Kidney epithelial cell (primary cell): ENCODE results near the gene KRT6C. TPM values are rescaled to one million over a fixed set of nuclear protein-coding genes. Genes with fewer than 3 reads are reported as not detected.

Experiments used
- DNase-seq: peaks from one replicate; pipeline ENCODE4 v3.0.0-alpha.2; 2010; ENCODE audit warnings: low read depth
- H3K27me3 ChIP-seq: 2 replicates; pipeline ENCODE4 v1.6.0; 2011; ENCODE audit warnings: low read length; ENCODE audit not compliant: control insufficient read depth, insufficient read depth
- H3K36me3 ChIP-seq: 2 replicates; pipeline ENCODE4 v1.5.1; 2011; ENCODE audit warnings: low read length; ENCODE audit not compliant: control insufficient read depth, insufficient read depth
- H3K4me3 ChIP-seq: 2 replicates; pipeline ENCODE4 v1.5.1; 2011; ENCODE audit warnings: low read depth, mild to moderate bottlenecking, control low read depth, low read length
- CTCF ChIP-seq: IDR thresholded peaks from 2 replicates; pipeline ENCODE4 v1.5.1; 2011; ENCODE audit warnings: mild to moderate bottlenecking, moderate library complexity, low read length, control low read depth, inconsistent platforms; ENCODE audit not compliant: insufficient read depth, poor library complexity, severe bottlenecking
- total RNA-seq: library from RNA; depleted of rRNA; stranded (reverse); fragments of >200 nt; gene quantifications from 2 replicates; pipeline ENCODE4 v1.2.3, GENCODE V29; 2015

The KRT6C gene
- total RNA-seq, 1 donor from 2014 or later = not detected

- no peak for DNase-seq
Observed at GRCh38 chr12:52436000-52436827, 37.4 kb downstream of the KRT6C start.

GRCh38 chr12:52435659-52435999, 38.0 kb downstream of the KRT6C start:
- Histone ChIP-seq H3K27me3 (no peaks in the 10 kb centered on the region), H3K36me3 (no peaks in the 10 kb centered on the region), H3K4me3 (no peak overlapping the region)
- TF ChIP-seq CTCF = no peak
- no peak for DNase-seq

More at GRCh38 chr12:52436000-52436827, 37.4 kb downstream of the KRT6C start:
- H3K27me3 ChIP-seq = no peaks in the 10 kb centered on the region
- no peak for TF ChIP-seq CTCF
- no peaks in the 10 kb centered on the region for H3K36me3 ChIP-seq
- no peak overlapping the region for H3K4me3 ChIP-seq

GRCh38 chr12:52434760-52435530, 38.7 kb downstream of the KRT6C start:
- TF ChIP-seq CTCF = no peak
- no peak overlapping the region for H3K4me3 ChIP-seq
- no peaks in the 10 kb centered on the region for H3K27me3 ChIP-seq
- no peaks in the 10 kb centered on the region for H3K36me3 ChIP-seq
- no peak for DNase-seq

- TF ChIP-seq CTCF = no peak
- H3K36me3 ChIP-seq = no peaks in the 10 kb centered on the region
- no peak for DNase-seq
- no peak within 1 kb of the TSS for H3K4me3 ChIP-seq
- H3K27me3 ChIP-seq = no peaks in the 10 kb centered on the region
Observed at GRCh38 chr12:52434081-52434733, 39.4 kb downstream of the KRT6C start, which contains the start of gene KRT75. Gene KRT75 (minus strand): TSS chr12:52434371. CDS start chr12:52434304, 67 bp downstream.

- no peak for DNase-seq
- no peaks in the 10 kb centered on the region for H3K27me3 ChIP-seq
- no peak for TF ChIP-seq CTCF
- H3K4me3 ChIP-seq = no peak overlapping the region
- no peaks in the 10 kb centered on the region for H3K36me3 ChIP-seq
Observed at GRCh38 chr12:52433501-52434080, 40.0 kb downstream of the KRT6C start.
